Tibial nerve (tissue), 4 donors: ENCODE data around the gene CORO1C. TPM values are rescaled to one million over a fixed set of nuclear protein-coding genes. Genes with fewer than 3 reads are reported as not detected.

ENCODE experiments used
- DNase-seq, 2 donors: peaks; one replicate each; pipeline ENCODE4 v3.0.0-alpha.2; 2019; ENCODE audit warnings: low spot score in 2 of 2
- H3K27ac ChIP-seq, 4 donors: fragments of 200-600 bp; sonication (generic) in 3 of 4; one replicate each; pipeline ENCODE4 v1.5.1; 2017 to 2019; ENCODE audit warnings: mild to moderate bottlenecking in 1 of 4
- H3K27me3 ChIP-seq, 2 donors: fragments of 200-600 bp; sonication (generic) in 1 of 2; one replicate each; pipeline versions ENCODE4 v1.5.1 to v1.6.0; 2017 to 2019
- H3K36me3 ChIP-seq, 3 donors: fragments of 200-600 bp; sonication (generic); one replicate each; pipeline ENCODE4 v1.5.1; 2018 to 2019
- H3K4me1 ChIP-seq, 4 donors: fragments of 200-600 bp; sonication (generic) in 3 of 4; one replicate each; pipeline ENCODE4 v1.5.1; 2017 to 2019
- H3K4me3 ChIP-seq, 4 donors: fragments of 200-600 bp; sonication (generic) in 3 of 4; one replicate each; pipeline ENCODE4 v1.5.1; 2017 to 2019; ENCODE audit warnings: mild to moderate bottlenecking in 1 of 4, moderate library complexity in 1 of 4
- H3K9me3 ChIP-seq, 4 donors: fragments of 200-600 bp; sonication (generic) in 3 of 4; one replicate each; pipeline ENCODE4 v1.5.1; 2017 to 2019
- CTCF ChIP-seq, 5 experiments: fragments of 200-600 bp in 3 of 5; fragments of 450-650 bp in 2 of 5; sonication (generic) in 3 of 5; IDR thresholded peaks; one replicate each; pipeline ENCODE4 v1.5.1; 2016 to 2019; ENCODE audit warnings: antibody characterized with exemption in 5 of 5, mild to moderate bottlenecking in 3 of 5, moderate library complexity in 2 of 5
- EP300 ChIP-seq, 2 donors: sonication (generic); formaldehyde crosslinking; IDR thresholded peaks; one replicate each; pipeline ENCODE4 v1.6.1; 2017; ENCODE audit warnings: antibody characterized with exemption in 2 of 2, mild to moderate bottlenecking in 1 of 2
- POLR2A ChIP-seq, 2 donors: fragments of 450-650 bp; IDR thresholded peaks; one replicate each; pipeline ENCODE4 v1.6.1; 2017; ENCODE audit warnings: antibody characterized with exemption in 2 of 2, mild to moderate bottlenecking in 2 of 2, moderate library complexity in 2 of 2
- WGBS, 2 donors: methylation state at CpG; one replicate each; pipeline ENCODE4 v1.1.5; 2018; 5-methylcytosine and 5-hydroxymethylcytosine counted together
- total RNA-seq, 4 donors: library from RNA; depleted of rRNA; stranded (reverse); fragments of >200 nt; gene quantifications; one replicate each; pipeline ENCODE4 v1.1.0, GENCODE V29; 2016

Gene CORO1C
- total RNA-seq, 4 donors from 2014 or later, result 110 to 181 (median 158) TPM

- Histone ChIP-seq H3K9me3 (no peaks in the 10 kb centered on the region), H3K4me3 (peak overlapping the region in 1 of 4 donors; percentile 20), H3K4me1 (peaks cover 0 to 41% (median 32%) of the 10 kb centered on the region in 4 donors), H3K27me3 (no peaks in the 10 kb centered on the region), H3K27ac (peak overlapping the region in 3 of 4 donors; percentile 49 to 65 (median 50)), H3K36me3 (no peaks in the 10 kb centered on the region)
- WGBS, 2 donors, result 88 to 89% methylated on average over 5 of the region's 5 CpGs
- no peak for DNase-seq
- TF ChIP-seq CTCF (IDR thresholded peaks at IDR 0.05) (no peak), EP300 (IDR thresholded peaks at IDR 0.05) (no peak), POLR2A (IDR thresholded peaks at IDR 0.05) (no peak)
Measured at GRCh38 chr12:108629151-108629550, 102.2 kb downstream of the CORO1C start.

GRCh38 chr12:108627134-108627920 lies 104.0 kb downstream of the CORO1C start:
- Histone ChIP-seq H3K27ac (no peak overlapping the region), H3K27me3 (no peaks in the 10 kb centered on the region), H3K4me3 (no peak overlapping the region), H3K36me3 (no peaks in the 10 kb centered on the region), H3K9me3 (no peaks in the 10 kb centered on the region), H3K4me1 (peaks cover 0 to 41% (median 30%) of the 10 kb centered on the region in 4 donors)
- TF ChIP-seq POLR2A (IDR thresholded peaks at IDR 0.05), result no peak
- no peak for TF ChIP-seq EP300 (IDR thresholded peaks at IDR 0.05)
- no peak for TF ChIP-seq CTCF (IDR thresholded peaks at IDR 0.05)
- WGBS, 2 donors, result 90 to 94% methylated on average over 8 of the region's 8 CpGs
- DNase-seq, result no peak

- 73 to 79% methylated on average over 3 of the region's 3 CpGs for WGBS, 2 donors
- TF ChIP-seq CTCF (IDR thresholded peaks at IDR 0.05) (no peak), POLR2A (IDR thresholded peaks at IDR 0.05) (no peak), EP300 (IDR thresholded peaks at IDR 0.05) (no peak)
Measured at GRCh38 chr12:108625228-108625627, 106.1 kb downstream of the CORO1C start.

GRCh38 chr12:108623577-108623976 lies 107.7 kb downstream of the CORO1C start:
- Histone ChIP-seq H3K36me3 (no peaks in the 10 kb centered on the region), H3K9me3 (no peaks in the 10 kb centered on the region), H3K4me3 (no peak overlapping the region), H3K27ac (no peak overlapping the region), H3K27me3 (no peaks in the 10 kb centered on the region), H3K4me1 (peaks cover 0 to 24% (median 7%) of the 10 kb centered on the region in 4 donors)
- no peak for DNase-seq
- 97 to 100% methylated on average over 2 to 8 of the region's 8 CpGs for WGBS, 2 donors
- TF ChIP-seq POLR2A (IDR thresholded peaks at IDR 0.05), result no peak
- no peak for TF ChIP-seq CTCF (IDR thresholded peaks at IDR 0.05)
- no peak for TF ChIP-seq EP300 (IDR thresholded peaks at IDR 0.05)

More at GRCh38 chr12:108625228-108625627, 106.1 kb downstream of the CORO1C start:
- Histone ChIP-seq H3K9me3 (no peaks in the 10 kb centered on the region), H3K4me1 (peaks cover 0 to 41% (median 20%) of the 10 kb centered on the region in 4 donors), H3K27me3 (no peaks in the 10 kb centered on the region), H3K27ac (no peak overlapping the region), H3K4me3 (no peak overlapping the region), H3K36me3 (no peaks in the 10 kb centered on the region)
- no peak for DNase-seq

- WGBS, 2 donors, result 82 to 90% methylated on average over 14 of the region's 14 CpGs
- Histone ChIP-seq H3K27ac (no peak overlapping the region), H3K4me1 (peaks cover 0 to 24% (median 3%) of the 10 kb centered on the region in 4 donors), H3K4me3 (no peak overlapping the region), H3K9me3 (no peaks in the 10 kb centered on the region), H3K27me3 (no peaks in the 10 kb centered on the region), H3K36me3 (no peaks in the 10 kb centered on the region)
- DNase-seq, result no peak
- no peak for TF ChIP-seq EP300 (IDR thresholded peaks at IDR 0.05)
- TF ChIP-seq POLR2A (IDR thresholded peaks at IDR 0.05), result no peak
- no peak for TF ChIP-seq CTCF (IDR thresholded peaks at IDR 0.05)
Measured at GRCh38 chr12:108622921-108623514, 108.3 kb downstream of the CORO1C start.
